Thyroid gland (tissue), 4 donors: Measurements from ENCODE around the gene CCR7. TPM values are rescaled to one million over a fixed set of nuclear protein-coding genes. Genes with fewer than 3 reads are reported as not detected.
A peak's percentile ranks its signal among the peaks of the same experiment; 100 is the strongest.

ENCODE experiments used
- DNase-seq, 2 donors: peaks; one replicate each; pipeline ENCODE4 v3.0.0-alpha.2; 2019
- H3K27ac ChIP-seq, 3 donors: fragments of 200-600 bp; sonication (generic); 1 replicate in 2 of 3; 2 replicates in 1 of 3; pipeline ENCODE4 v1.5.1; 2016 to 2019; ENCODE audit warnings: mild to moderate bottlenecking in 1 of 3, moderate library complexity in 1 of 3
- H3K27me3 ChIP-seq: fragments of 200-600 bp; sonication (generic); one replicate; pipeline ENCODE4 v1.5.1; 2019
- H3K36me3 ChIP-seq, 2 donors: fragments of 200-600 bp; sonication (generic); one replicate each; pipeline ENCODE4 v1.5.1; 2016 to 2019
- H3K4me1 ChIP-seq, 2 donors: fragments of 200-600 bp; sonication (generic); one replicate each; pipeline ENCODE4 v1.5.1; 2017 to 2019
- H3K4me3 ChIP-seq, 3 donors: fragments of 200-600 bp; sonication (generic); replicated peaks in 1 of 3; 1 replicate in 2 of 3; 2 replicates in 1 of 3; pipeline ENCODE4 v1.5.1; 2016; ENCODE audit warnings: mild to moderate bottlenecking in 1 of 3
- H3K9me3 ChIP-seq: fragments of 200-600 bp; sonication (generic); one replicate; pipeline ENCODE4 v1.5.1; 2017
- POLR2A ChIP-seq, 2 donors: fragments of 450-650 bp; IDR thresholded peaks; one replicate each; pipeline ENCODE4 v1.6.1; 2017; ENCODE audit warnings: antibody characterized with exemption in 2 of 2, mild to moderate bottlenecking in 2 of 2, moderate library complexity in 1 of 2
- WGBS, 2 donors: methylation state at CpG; one replicate each; pipeline ENCODE4 v1.1.5; 2017; 5-methylcytosine and 5-hydroxymethylcytosine counted together
- intact Hi-C: fragments of 100-400 bp; cut with DNase I; formaldehyde crosslinking; loops from one replicate; pipeline ENCODE4 v1.15.1; 2023
- total RNA-seq, 4 donors: library from RNA; depleted of rRNA; stranded (reverse); fragments of >200 nt; gene quantifications; one replicate each; pipeline ENCODE4 v1.2.3, GENCODE V29; 2016
- TF ChIP-seq, protein P1 (sequence below), 6 experiments: fragments of 200-600 bp in 3 of 6; fragments of 450-650 bp in 3 of 6; sonication (generic) in 3 of 6; IDR thresholded peaks; one replicate each; pipeline ENCODE4 v1.5.1; 2016 to 2019; ENCODE audit warnings: antibody characterized with exemption in 6 of 6, mild to moderate bottlenecking in 2 of 6, inconsistent platforms in 1 of 6, moderate library complexity in 1 of 6

CCR7 gene
- total RNA-seq, 4 donors from 2014 or later = 0.27 to 1.6 (median 0.93) TPM; not detected in 1

DNA sequence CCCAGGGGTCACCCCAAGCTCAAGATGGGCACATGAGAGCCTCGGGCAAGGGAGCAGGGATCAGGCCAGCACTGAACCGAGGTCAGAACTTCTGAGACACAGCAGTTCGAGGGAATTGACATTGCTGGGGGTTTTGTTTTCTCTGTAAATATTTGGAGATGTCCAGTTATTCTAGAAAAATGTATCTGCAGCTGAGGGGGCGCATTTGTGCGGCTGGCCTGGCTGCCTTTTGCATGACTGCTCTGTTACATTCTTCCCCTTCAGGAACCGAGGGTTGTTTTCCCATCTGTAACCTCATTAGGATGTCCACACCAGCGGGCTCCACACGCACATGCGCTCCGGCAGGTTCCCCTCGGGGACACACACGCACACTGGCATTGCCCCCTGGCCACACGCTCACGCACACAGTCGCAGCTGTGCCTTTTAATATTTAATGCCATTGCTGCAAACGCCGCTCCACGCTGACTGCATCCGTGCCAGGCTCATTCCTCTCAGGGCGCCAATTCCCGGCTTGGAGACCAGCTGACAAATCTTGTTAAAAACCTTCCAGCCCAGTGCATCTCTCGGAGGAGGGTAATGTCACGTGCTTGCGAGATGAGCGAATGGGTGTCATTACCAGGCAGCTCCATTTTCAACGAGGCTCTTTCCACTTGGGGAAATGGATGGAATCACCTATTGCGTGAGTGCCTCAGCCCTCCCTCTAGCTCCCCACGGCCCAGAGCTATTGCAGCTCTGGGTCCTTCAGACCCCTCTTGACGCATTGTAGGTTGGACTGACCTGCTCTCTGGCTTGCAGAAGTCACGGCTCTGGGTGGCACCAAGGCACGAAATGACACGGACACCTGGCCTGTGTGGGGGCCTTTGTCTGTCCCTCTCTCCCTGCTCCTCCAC lies 13.1 kb downstream of the CCR7 start:
- Histone ChIP-seq H3K27ac (peak overlapping the region; percentile 95 to 97 (median 97)), H3K9me3 (no peaks in the 10 kb centered on the region), H3K4me3 (no peak overlapping the region), H3K4me1 (peaks cover 76 to 98% of the 10 kb centered on the region in 2 donors), H3K36me3 (no peaks in the 10 kb centered on the region), H3K27me3 (no peaks in the 10 kb centered on the region)
- intact Hi-C loops = loop anchor here (5.0 kb wide), 1 partner anchor 60 kb away; no protein-coding TSS in a partner anchor
- no peak for TF ChIP-seq POLR2A (IDR thresholded peaks at IDR 0.05)
- TF ChIP-seq, protein P1, sequence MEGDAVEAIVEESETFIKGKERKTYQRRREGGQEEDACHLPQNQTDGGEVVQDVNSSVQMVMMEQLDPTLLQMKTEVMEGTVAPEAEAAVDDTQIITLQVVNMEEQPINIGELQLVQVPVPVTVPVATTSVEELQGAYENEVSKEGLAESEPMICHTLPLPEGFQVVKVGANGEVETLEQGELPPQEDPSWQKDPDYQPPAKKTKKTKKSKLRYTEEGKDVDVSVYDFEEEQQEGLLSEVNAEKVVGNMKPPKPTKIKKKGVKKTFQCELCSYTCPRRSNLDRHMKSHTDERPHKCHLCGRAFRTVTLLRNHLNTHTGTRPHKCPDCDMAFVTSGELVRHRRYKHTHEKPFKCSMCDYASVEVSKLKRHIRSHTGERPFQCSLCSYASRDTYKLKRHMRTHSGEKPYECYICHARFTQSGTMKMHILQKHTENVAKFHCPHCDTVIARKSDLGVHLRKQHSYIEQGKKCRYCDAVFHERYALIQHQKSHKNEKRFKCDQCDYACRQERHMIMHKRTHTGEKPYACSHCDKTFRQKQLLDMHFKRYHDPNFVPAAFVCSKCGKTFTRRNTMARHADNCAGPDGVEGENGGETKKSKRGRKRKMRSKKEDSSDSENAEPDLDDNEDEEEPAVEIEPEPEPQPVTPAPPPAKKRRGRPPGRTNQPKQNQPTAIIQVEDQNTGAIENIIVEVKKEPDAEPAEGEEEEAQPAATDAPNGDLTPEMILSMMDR (IDR thresholded peaks at IDR 0.05) = no peak
- DNase-seq = peak in 1 of 2 donors; percentile 45
- WGBS, 2 donors = 74 to 81% methylated on average over 32 of the region's 32 CpGs

GRCh38 chr17:40551091-40551878 lies 14.0 kb downstream of the CCR7 start:
- Histone ChIP-seq H3K27me3 (no peaks in the 10 kb centered on the region), H3K4me3 (no peak overlapping the region), H3K9me3 (no peaks in the 10 kb centered on the region), H3K4me1 (peaks cover 77 to 93% of the 10 kb centered on the region in 2 donors), H3K27ac (peak overlapping the region; percentile 95 to 97 (median 97)), H3K36me3 (no peaks in the 10 kb centered on the region)
- TF ChIP-seq, protein P1 (IDR thresholded peaks at IDR 0.05) = no peak
- peak in 1 of 2 donors; percentile 18 for TF ChIP-seq POLR2A (IDR thresholded peaks at IDR 0.05)
- intact Hi-C loops = loop anchor here (5.0 kb wide), 1 partner anchor 59 kb away; no protein-coding TSS in a partner anchor
- WGBS, 2 donors = 35 to 45% methylated on average over 6 of the region's 6 CpGs
- DNase-seq = peak; percentile 84 to 90

DNA sequence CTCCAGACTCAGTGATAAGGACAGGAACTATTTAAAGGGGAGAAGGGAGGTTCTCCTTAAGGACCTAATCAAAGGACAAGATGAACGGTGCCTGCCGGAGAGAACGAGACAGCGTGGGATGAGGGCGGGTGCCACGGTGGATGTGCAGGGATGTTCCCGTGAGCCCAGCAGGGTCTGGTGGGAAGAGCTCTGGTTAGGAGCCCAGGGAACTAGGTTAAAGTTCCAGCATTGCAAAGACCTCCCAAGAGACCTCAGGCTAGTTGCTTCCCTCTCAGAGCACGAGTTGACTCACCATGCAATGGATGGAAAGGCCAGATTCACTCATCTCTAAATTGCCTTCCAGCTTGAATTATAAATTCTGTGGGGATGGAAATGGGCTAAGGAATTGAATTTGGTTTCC lies 14.7 kb downstream of the CCR7 start:
- Histone ChIP-seq H3K27me3 (no peaks in the 10 kb centered on the region), H3K27ac (peak overlapping the region; percentile 95 to 97 (median 97)), H3K36me3 (no peaks in the 10 kb centered on the region), H3K4me1 (peaks cover 77 to 87% of the 10 kb centered on the region in 2 donors), H3K4me3 (no peak overlapping the region), H3K9me3 (no peaks in the 10 kb centered on the region)
- intact Hi-C loops = loop anchor here (5.0 kb wide), 1 partner anchor 58 kb away; no protein-coding TSS in a partner anchor
- WGBS, 2 donors = 78 to 81% methylated on average over 8 of the region's 8 CpGs
- DNase-seq = no peak
- TF ChIP-seq, protein P1 (IDR thresholded peaks at IDR 0.05) = no peak
- peak in 1 of 2 donors; percentile 2 for TF ChIP-seq POLR2A (IDR thresholded peaks at IDR 0.05)

DNA sequence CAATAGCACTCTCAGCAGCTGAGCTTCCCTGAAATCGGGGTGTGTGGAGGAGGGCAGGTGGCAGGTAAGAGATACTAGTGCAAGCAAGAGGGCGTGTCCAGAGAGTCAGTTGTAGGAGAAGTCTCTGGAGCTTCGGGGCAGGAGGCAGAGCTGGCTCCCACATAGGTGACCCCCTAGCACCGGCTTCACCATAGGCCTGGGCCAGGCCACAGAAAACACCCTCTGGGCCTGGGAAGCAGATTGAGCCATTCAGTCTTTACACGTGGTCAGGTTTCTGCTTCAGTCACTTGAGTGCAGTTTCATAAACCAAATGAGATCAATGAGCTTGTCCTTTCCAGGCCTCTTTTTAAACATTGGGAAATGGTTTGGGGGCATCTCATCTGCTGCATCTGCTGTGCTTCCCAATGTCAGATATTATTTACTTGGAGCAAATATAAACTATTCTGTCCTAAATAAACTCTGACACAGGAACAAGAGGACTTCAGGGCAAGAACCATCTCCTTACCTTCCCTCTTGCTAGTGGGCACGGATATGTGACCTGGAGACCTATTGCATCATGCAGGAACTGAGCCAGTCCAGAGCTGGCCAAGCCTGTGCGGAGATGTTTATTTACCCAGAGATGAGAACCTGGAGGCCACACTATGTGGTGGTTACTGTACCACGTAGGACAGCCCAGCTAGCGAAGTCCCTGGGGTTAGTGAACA lies 16.1 kb downstream of the CCR7 start:
- Histone ChIP-seq H3K36me3 (no peaks in the 10 kb centered on the region), H3K9me3 (no peaks in the 10 kb centered on the region), H3K27me3 (no peaks in the 10 kb centered on the region), H3K27ac (peak overlapping the region; percentile 95 to 97 (median 97)), H3K4me3 (no peak overlapping the region), H3K4me1 (peaks cover 71 to 73% of the 10 kb centered on the region in 2 donors)
- intact Hi-C loops = no loop called here
- 14 to 24% methylated on average over 7 to 9 of the region's 9 CpGs for WGBS, 2 donors
- TF ChIP-seq, protein P1 (IDR thresholded peaks at IDR 0.05) = no peak
- TF ChIP-seq POLR2A (IDR thresholded peaks at IDR 0.05) = no peak
- DNase-seq = peak; percentile 84 to 86
